ENCODE results near the gene CALN1.

CALN1 gene

DNA sequence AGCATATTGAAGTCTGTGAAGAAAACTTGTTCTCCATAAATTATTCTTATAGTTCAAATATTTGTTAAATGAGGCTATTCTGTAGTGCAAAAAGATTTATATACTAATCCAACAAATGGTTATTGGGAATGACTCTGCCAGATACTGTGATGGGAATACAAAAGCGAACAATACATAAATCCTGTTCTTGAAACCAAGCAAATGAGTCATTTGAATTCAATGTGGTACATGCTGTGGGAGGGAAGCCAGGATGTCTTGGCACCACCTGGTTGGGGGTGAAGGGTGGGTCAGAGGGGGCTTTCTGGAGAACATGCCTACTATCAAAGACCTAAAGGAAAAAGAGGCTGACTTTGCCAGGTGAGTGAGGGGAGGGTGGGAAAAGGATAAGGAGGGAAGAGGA is 594.2 kb downstream of the CALN1 start:
- no peaks in the 10 kb centered on the region for H3K27me3 ChIP-seq (ENCODE audit: insufficient read depth, insufficient read length)
- H3K4me1 ChIP-seq (ENCODE audit: insufficient read depth, insufficient read length), result no peaks in the 10 kb centered on the region
- DNase-seq (ENCODE audit: low read depth, low spot score), result no peak
- TF ChIP-seq SUZ12 (IDR thresholded peaks at IDR 0.05; ENCODE audit: extremely low read depth, insufficient read depth, insufficient read length) (no peak), YY1 (IDR thresholded peaks at IDR 0.05; ENCODE audit: insufficient read depth, insufficient read length) (no peak), ZNF274 (IDR thresholded peaks at IDR 0.05; ENCODE audit: low read depth, low read length) (no peak)
- peaks cover 6% of the 10 kb centered on the region; the same call in 1 of the 2 replicates for H3K9me3 ChIP-seq (ENCODE audit: insufficient read depth, low read length)
- no peak overlapping the region for H3K4me3 ChIP-seq (ENCODE audit: insufficient read length, low read depth)
- no peak overlapping the region for H3K9ac ChIP-seq (ENCODE audit: insufficient read length, low read depth)
- no peaks in the 10 kb centered on the region for H3K36me3 ChIP-seq (ENCODE audit: insufficient read depth, insufficient read length, low read length)

DNA sequence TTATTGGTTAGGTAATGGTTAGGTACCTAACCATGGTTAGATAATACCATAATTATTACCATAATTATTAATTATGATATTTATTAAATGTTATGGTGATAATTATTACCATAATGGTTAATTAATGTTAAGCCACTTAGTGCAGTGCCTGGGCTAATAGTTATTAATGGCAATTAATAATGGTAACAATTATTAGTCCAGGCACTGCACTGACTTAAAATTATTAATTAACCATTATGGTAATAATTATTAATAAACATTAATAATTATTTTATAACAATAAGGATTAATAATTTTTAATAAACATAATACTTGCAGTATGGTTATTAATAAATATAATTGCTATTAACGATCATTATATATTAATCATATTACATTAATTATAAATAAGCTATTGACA is 604.0 kb downstream of the CALN1 start:
- no peak overlapping the region for H3K4me3 ChIP-seq (ENCODE audit: insufficient read length, low read depth)
- H3K27me3 ChIP-seq (ENCODE audit: insufficient read depth, insufficient read length), result no peaks in the 10 kb centered on the region
- peaks cover 13% of the 10 kb centered on the region for H3K9me3 ChIP-seq (ENCODE audit: insufficient read depth, low read length)
- no peak for DNase-seq (ENCODE audit: low read depth, low spot score)
- no peaks in the 10 kb centered on the region for H3K4me1 ChIP-seq (ENCODE audit: insufficient read depth, insufficient read length)
- H3K36me3 ChIP-seq (ENCODE audit: insufficient read depth, insufficient read length, low read length), result no peaks in the 10 kb centered on the region
- TF ChIP-seq YY1 (IDR thresholded peaks at IDR 0.05; ENCODE audit: insufficient read depth, insufficient read length) (no peak), ZNF274 (IDR thresholded peaks at IDR 0.05; ENCODE audit: low read depth, low read length) (no peak), SUZ12 (IDR thresholded peaks at IDR 0.05; ENCODE audit: extremely low read depth, insufficient read depth, insufficient read length) (no peak)
- no peak overlapping the region for H3K9ac ChIP-seq (ENCODE audit: insufficient read length, low read depth)

DNA sequence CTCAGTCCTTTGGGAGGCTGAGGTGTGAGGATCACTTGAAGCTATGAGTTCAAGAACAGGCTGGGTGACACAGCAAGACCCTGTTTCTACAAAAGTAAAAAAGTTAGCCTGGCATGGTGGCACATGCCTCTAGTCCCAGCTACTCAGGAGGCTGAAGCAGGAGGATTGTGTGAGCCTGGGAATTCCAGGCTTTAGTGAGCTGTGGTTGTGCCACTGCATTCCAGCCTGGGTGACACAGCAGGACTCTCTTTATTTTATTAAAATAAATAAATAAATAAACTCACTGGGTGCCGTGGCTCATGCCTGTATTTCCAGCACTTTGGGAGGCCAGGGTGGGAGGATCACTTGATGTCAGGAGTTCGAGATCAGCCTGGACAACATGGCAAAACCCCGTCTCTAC is 607.9 kb downstream of the CALN1 start:
- no peak overlapping the region for H3K4me3 ChIP-seq (ENCODE audit: insufficient read length, low read depth)

DNA sequence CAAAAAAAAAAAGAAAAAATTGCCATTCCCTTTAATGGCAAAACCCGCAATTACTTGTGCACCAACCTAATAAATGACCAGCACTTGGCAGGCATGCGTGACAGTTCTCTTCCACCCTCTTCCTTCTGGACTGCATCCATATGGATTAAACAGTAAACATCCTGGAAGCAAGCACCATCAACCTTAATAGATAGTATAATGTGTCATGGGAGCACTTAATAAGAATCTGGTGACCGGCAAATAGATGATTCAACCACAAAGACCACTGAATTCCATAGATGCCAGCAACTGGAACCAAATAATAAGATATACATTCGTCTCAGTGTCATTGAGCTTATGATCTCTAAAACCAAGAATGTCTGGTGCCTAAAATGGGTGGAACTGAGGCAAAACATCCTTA is 610.2 kb downstream of the CALN1 start:
- H3K36me3 ChIP-seq (ENCODE audit: insufficient read depth, insufficient read length, low read length), result no peaks in the 10 kb centered on the region
- DNase-seq (ENCODE audit: low read depth, low spot score), result no peak

More for the DNA sequence above, 607.9 kb downstream of the CALN1 start:
- Histone ChIP-seq H3K9ac (ENCODE audit: insufficient read length, low read depth) (no peak overlapping the region), H3K9me3 (ENCODE audit: insufficient read depth, low read length) (peaks cover 13% of the 10 kb centered on the region), H3K27me3 (ENCODE audit: insufficient read depth, insufficient read length) (no peaks in the 10 kb centered on the region), H3K36me3 (ENCODE audit: insufficient read depth, insufficient read length, low read length) (no peaks in the 10 kb centered on the region), H3K4me1 (ENCODE audit: insufficient read depth, insufficient read length) (no peaks in the 10 kb centered on the region)
- DNase-seq (ENCODE audit: low read depth, low spot score), result no peak
- TF ChIP-seq ZNF274 (IDR thresholded peaks at IDR 0.05; ENCODE audit: low read depth, low read length) (no peak), YY1 (IDR thresholded peaks at IDR 0.05; ENCODE audit: insufficient read depth, insufficient read length) (no peak), SUZ12 (IDR thresholded peaks at IDR 0.05; ENCODE audit: extremely low read depth, insufficient read depth, insufficient read length) (no peak)

DNA sequence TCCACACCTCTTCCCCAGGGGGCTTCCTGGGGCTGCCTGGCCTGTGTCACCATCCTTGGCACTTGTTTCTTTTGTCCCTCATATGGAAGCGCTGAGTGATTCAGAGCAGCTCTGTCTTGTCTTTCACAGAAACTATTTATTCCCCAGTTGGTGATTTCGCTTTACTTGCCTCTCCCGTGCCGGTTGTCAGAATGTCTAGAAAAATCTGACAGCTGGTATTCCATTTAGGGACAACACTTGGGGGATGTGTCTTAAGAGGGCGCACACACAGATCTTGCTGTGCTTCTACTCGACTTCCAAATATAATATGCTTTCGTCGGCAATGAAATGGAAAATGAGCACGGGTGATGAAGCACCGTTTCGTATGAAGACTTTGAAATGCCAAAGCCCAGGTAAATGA is 611.8 kb downstream of the CALN1 start:
- no peak overlapping the region for H3K4me3 ChIP-seq (ENCODE audit: insufficient read length, low read depth)
- no peaks in the 10 kb centered on the region for H3K9me3 ChIP-seq (ENCODE audit: insufficient read depth, low read length)
- TF ChIP-seq YY1 (IDR thresholded peaks at IDR 0.05; ENCODE audit: insufficient read depth, insufficient read length), result no peak
- TF ChIP-seq ZNF274 (IDR thresholded peaks at IDR 0.05; ENCODE audit: low read depth, low read length), result no peak
- no peak for TF ChIP-seq SUZ12 (IDR thresholded peaks at IDR 0.05; ENCODE audit: extremely low read depth, insufficient read depth, insufficient read length)
- H3K9ac ChIP-seq (ENCODE audit: insufficient read length, low read depth), result no peak overlapping the region
- no peaks in the 10 kb centered on the region for H3K4me1 ChIP-seq (ENCODE audit: insufficient read depth, insufficient read length)
- H3K36me3 ChIP-seq (ENCODE audit: insufficient read depth, insufficient read length, low read length), result no peaks in the 10 kb centered on the region
- no peaks in the 10 kb centered on the region for H3K27me3 ChIP-seq (ENCODE audit: insufficient read depth, insufficient read length)
- no peak for DNase-seq (ENCODE audit: low read depth, low spot score)

More for the DNA sequence above, 610.2 kb downstream of the CALN1 start:
- H3K9me3 ChIP-seq (ENCODE audit: insufficient read depth, low read length), result peaks cover 8% of the 10 kb centered on the region
- H3K4me1 ChIP-seq (ENCODE audit: insufficient read depth, insufficient read length), result no peaks in the 10 kb centered on the region
- H3K4me3 ChIP-seq (ENCODE audit: insufficient read length, low read depth), result no peak overlapping the region
- no peaks in the 10 kb centered on the region for H3K27me3 ChIP-seq (ENCODE audit: insufficient read depth, insufficient read length)
- TF ChIP-seq ZNF274 (IDR thresholded peaks at IDR 0.05; ENCODE audit: low read depth, low read length) (no peak), YY1 (IDR thresholded peaks at IDR 0.05; ENCODE audit: insufficient read depth, insufficient read length) (no peak), SUZ12 (IDR thresholded peaks at IDR 0.05; ENCODE audit: extremely low read depth, insufficient read depth, insufficient read length) (no peak)
- no peak overlapping the region for H3K9ac ChIP-seq (ENCODE audit: insufficient read length, low read depth)

DNA sequence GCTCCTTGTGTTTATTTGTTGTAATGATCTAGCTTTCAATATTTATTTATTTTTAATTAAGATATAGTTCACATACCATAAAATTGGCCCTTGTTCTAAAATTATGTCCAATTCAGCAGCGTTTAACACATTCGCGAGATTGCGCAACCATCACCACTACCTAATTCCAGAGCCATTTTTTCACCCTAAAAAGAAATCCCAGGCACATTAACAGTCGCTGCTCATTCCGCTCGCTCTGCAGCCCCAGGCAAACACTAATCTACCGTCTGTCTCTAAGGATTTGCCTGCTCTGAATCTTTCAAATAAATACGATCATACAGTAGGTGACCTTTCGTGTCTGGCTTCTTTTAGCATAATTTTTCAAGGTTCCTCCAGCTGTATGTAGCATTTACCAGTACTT is 616.7 kb downstream of the CALN1 start:
- H3K4me1 ChIP-seq (ENCODE audit: insufficient read depth, insufficient read length), result no peaks in the 10 kb centered on the region
- H3K4me3 ChIP-seq (ENCODE audit: insufficient read length, low read depth), result no peak overlapping the region
- no peaks in the 10 kb centered on the region for H3K36me3 ChIP-seq (ENCODE audit: insufficient read depth, insufficient read length, low read length)
- no peaks in the 10 kb centered on the region for H3K9me3 ChIP-seq (ENCODE audit: insufficient read depth, low read length)
- no peaks in the 10 kb centered on the region for H3K27me3 ChIP-seq (ENCODE audit: insufficient read depth, insufficient read length)
- DNase-seq (ENCODE audit: low read depth, low spot score), result no peak
- TF ChIP-seq SUZ12 (IDR thresholded peaks at IDR 0.05; ENCODE audit: extremely low read depth, insufficient read depth, insufficient read length), result no peak
- TF ChIP-seq ZNF274 (IDR thresholded peaks at IDR 0.05; ENCODE audit: low read depth, low read length), result no peak
- TF ChIP-seq YY1 (IDR thresholded peaks at IDR 0.05; ENCODE audit: insufficient read depth, insufficient read length), result no peak
- no peak overlapping the region for H3K9ac ChIP-seq (ENCODE audit: insufficient read length, low read depth)

DNA sequence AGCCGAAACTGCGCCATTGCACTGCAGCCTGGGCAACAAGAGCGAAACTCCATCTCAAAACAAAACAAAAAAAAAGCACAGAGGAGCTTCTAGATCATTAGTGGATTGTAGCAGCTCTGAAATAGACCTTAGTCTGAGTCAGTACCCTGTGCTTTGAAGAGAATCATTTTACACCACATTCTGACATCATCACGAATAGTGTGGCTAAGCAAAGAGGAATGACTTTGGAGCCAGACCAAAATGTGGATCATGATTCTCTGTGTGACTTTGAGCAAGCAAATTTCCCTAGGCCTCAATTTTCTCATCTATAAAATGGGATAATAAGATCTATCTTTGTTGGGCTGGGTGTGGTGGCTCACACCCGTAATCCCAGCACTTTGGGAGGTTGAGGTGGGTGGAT is 618.9 kb downstream of the CALN1 start:
- no peaks in the 10 kb centered on the region for H3K4me1 ChIP-seq (ENCODE audit: insufficient read depth, insufficient read length)
- no peak overlapping the region for H3K9ac ChIP-seq (ENCODE audit: insufficient read length, low read depth)
- H3K4me3 ChIP-seq (ENCODE audit: insufficient read length, low read depth), result no peak overlapping the region
- H3K36me3 ChIP-seq (ENCODE audit: insufficient read depth, insufficient read length, low read length), result no peaks in the 10 kb centered on the region
- H3K9me3 ChIP-seq (ENCODE audit: insufficient read depth, low read length), result peaks cover 2% of the 10 kb centered on the region; the same call in 1 of the 2 replicates
- H3K27me3 ChIP-seq (ENCODE audit: insufficient read depth, insufficient read length), result no peaks in the 10 kb centered on the region
- DNase-seq (ENCODE audit: low read depth, low spot score), result no peak
- TF ChIP-seq ZNF274 (IDR thresholded peaks at IDR 0.05; ENCODE audit: low read depth, low read length) (no peak), YY1 (IDR thresholded peaks at IDR 0.05; ENCODE audit: insufficient read depth, insufficient read length) (no peak), SUZ12 (IDR thresholded peaks at IDR 0.05; ENCODE audit: extremely low read depth, insufficient read depth, insufficient read length) (no peak)
